ENCODE measurements around the gene SLC22A31. TPM values are rescaled to one million over a fixed set of nuclear protein-coding genes. Genes with fewer than 3 reads are reported as not detected.

SLC22A31 gene
- total RNA-seq, 1 donor from 2014 or later: not detected

DNA sequence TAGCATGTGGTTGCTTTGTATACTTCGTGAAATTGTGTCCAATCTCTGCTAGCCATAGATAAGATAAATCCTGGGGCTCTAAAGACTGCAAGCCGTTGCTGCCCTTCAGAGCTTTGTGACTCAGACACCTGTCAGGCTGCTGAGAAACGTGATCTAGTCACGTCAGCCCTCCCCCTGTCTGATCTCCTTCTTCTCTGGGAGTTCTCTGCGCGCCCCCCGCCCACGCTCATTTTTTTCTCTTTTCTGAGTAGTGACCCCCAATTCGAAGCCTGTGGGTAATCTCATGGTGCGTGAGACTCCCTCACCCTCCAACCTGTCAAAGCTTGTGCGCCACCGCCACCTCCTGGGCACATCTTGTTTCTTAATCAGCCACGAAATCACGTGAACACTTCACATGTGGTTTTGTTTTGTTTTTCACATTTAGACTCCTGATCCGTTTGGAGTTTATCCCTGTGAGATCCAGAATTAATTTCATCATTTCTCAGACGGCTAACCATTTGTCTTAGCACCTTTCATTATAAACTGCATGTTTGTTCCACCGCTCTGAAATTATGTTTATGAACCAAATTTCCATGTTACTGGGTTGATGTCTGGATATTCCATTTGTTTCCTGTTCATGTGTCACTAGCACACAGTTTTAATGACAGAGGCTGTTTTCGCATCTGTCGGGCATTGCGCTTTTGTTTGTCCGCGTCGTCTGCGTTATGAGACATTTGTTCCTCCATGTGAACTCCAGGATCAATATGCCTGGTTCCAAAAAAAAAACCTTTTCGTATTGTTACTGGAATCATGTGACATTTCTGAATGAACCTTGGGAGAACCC is 16.2 kb upstream of the SLC22A31 start:
- peak; percentile 43 for DNase-seq (ENCODE audit: low read depth)
- peak overlapping the region; percentile 99 for H3K4me3 ChIP-seq (ENCODE audit: low read depth, low read length)
- peak; percentile 70 for TF ChIP-seq CTCF (conservative IDR thresholded peaks at IDR 0.05; ENCODE audit: low read depth, low read length)

DNA sequence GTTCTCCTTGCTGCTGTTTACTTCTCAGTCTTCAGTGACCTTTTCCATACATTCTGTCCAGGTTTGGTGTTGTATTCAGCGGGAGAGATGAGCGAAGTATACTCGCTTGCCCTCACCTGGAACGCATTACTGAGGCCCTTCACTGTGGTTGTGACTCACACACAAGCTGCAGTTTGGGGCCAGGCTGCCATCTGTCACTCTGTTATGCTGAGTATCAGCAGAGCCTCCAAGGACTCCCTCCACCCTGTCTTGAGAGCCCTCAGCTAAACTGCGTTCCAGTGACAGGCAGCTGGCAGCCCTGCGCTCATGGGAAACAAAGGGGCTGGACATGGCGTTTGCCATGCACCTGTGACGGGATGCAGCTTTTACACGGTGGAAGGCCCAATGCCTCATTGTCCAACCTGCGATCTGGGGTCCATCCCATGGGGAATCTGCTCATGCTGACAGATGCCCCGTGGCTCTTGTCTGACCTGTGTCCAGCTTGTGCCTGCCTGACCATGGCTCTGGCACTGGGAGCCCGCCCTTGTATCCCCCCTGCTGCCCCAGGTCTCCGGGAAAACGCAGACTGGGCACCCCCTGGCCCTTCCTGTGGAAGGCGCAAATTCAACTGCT is 10.7 kb upstream of the SLC22A31 start:
- DNase-seq (ENCODE audit: low read depth): no peak
- H3K4me3 ChIP-seq (ENCODE audit: low read depth, low read length): no peak overlapping the region
- no peak for TF ChIP-seq CTCF (conservative IDR thresholded peaks at IDR 0.05; ENCODE audit: low read depth, low read length)

GRCh38 chr16:89210165-89210903 is 10.0 kb upstream of the SLC22A31 start:
- no peak overlapping the region for H3K4me3 ChIP-seq (ENCODE audit: low read depth, low read length)
- no peak for DNase-seq (ENCODE audit: low read depth)
- no peak for TF ChIP-seq CTCF (conservative IDR thresholded peaks at IDR 0.05; ENCODE audit: low read depth, low read length)

- no peak for DNase-seq (ENCODE audit: low read depth)
- TF ChIP-seq CTCF (conservative IDR thresholded peaks at IDR 0.05; ENCODE audit: low read depth, low read length): no peak
- no peak overlapping the region for H3K4me3 ChIP-seq (ENCODE audit: low read depth, low read length)
Observed at GRCh38 chr16:89209522-89210044, 9.2 kb upstream of the SLC22A31 start.

- H3K4me3 ChIP-seq (ENCODE audit: low read depth, low read length): no peak overlapping the region
- DNase-seq (ENCODE audit: low read depth): no peak
- TF ChIP-seq CTCF (conservative IDR thresholded peaks at IDR 0.05; ENCODE audit: low read depth, low read length): no peak
Observed at GRCh38 chr16:89207993-89208392, 7.7 kb upstream of the SLC22A31 start.

- TF ChIP-seq CTCF (conservative IDR thresholded peaks at IDR 0.05; ENCODE audit: low read depth, low read length): no peak
- no peak for DNase-seq (ENCODE audit: low read depth)
- H3K4me3 ChIP-seq (ENCODE audit: low read depth, low read length): no peak overlapping the region
Observed at GRCh38 chr16:89202422-89203215, 2.3 kb upstream of the SLC22A31 start.
